Fibroblast of pulmonary artery (primary cell): Measurements from ENCODE around the gene PGPEP1.

ENCODE experiments used
- DNase-seq: peaks from one replicate; pipeline ENCODE4 v3.0.0-alpha.2; 2010; ENCODE audit warnings: low read depth
- H3K4me3 ChIP-seq: replicated peaks from 2 replicates; pipeline ENCODE4 v1.5.1; 2011; ENCODE audit warnings: low read depth, mild to moderate bottlenecking, control low read depth, low read length, moderate library complexity
- TF ChIP-seq, protein P1 (sequence below): IDR thresholded peaks from 2 replicates; pipeline ENCODE4 v1.5.1; 2011; ENCODE audit warnings: mild to moderate bottlenecking, control low read depth, low read length, inconsistent platforms; ENCODE audit errors: missing control alignments

Gene PGPEP1

DNA sequence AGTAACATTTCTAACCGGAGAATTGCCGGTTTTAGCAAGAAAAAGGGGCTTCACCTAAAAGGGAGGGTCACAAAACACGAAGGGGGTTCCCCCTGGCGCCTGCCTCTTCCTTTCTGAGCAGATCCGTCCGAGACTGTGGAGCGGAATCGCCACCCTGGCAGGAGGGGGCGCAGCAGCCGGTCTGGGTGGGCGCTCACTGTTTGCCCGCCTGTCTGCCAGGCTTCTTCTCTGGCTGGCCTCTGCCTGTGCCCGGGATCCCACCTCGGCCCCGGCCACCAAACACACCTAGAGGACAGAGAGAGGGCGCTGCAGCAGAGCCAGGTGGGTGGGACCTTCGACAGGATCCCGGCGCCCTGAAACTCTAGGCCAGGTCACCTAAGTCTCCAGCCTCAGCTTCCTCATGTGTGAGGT, 33.1 kb upstream of the PGPEP1 start:
- DNase-seq, result no peak
- TF ChIP-seq, protein P1, sequence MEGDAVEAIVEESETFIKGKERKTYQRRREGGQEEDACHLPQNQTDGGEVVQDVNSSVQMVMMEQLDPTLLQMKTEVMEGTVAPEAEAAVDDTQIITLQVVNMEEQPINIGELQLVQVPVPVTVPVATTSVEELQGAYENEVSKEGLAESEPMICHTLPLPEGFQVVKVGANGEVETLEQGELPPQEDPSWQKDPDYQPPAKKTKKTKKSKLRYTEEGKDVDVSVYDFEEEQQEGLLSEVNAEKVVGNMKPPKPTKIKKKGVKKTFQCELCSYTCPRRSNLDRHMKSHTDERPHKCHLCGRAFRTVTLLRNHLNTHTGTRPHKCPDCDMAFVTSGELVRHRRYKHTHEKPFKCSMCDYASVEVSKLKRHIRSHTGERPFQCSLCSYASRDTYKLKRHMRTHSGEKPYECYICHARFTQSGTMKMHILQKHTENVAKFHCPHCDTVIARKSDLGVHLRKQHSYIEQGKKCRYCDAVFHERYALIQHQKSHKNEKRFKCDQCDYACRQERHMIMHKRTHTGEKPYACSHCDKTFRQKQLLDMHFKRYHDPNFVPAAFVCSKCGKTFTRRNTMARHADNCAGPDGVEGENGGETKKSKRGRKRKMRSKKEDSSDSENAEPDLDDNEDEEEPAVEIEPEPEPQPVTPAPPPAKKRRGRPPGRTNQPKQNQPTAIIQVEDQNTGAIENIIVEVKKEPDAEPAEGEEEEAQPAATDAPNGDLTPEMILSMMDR, result no peak
- no peak overlapping the region for H3K4me3 ChIP-seq

DNA sequence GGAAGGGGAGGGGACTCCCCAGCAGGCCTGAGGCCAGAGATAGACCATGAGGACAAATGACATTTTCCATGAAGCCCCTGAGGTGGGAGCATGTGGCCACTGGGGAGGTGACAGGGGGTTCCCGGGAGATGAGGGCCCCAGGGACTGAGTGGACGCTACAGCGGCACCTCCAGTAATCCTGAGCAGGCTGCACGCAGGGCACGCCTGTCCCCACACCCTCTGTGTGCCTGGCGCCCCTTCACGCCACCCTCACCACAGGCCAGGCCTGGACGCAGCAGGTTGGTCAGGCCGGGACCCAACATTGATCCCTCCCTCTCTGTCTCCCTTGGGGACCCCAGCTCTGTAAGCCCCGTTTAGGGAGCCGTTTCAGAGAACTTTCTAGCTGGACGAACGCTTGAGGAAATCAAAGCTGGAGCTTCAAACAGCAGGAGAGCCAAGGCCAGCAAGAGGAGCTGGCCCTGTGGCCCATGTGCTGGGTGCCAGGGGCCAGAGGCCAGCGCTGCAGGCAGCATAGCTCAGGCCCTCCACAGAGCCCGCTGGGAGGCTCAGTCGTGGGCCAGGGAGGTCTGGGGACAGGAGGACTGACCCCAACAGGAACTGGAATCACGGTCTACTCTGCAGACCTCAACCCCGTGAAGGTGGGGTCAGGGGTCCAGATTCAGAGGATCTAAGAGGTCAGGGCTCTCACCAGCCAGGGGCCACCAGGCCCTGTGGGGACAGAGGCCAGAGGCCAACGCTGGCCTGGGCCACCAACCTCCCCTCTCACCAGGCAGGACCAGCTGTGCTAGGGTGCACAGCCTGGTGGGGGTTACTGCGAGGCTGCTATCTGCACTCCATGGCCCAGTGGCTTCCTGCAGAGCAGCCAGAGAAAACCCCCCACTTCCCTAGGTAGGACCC, 32.1 kb upstream of the PGPEP1 start:
- H3K4me3 ChIP-seq, result no peak overlapping the region
- TF ChIP-seq, protein P1, result no peak
- no peak for DNase-seq

GRCh38 chr19:18308948-18309325, 31.5 kb upstream of the PGPEP1 start:
- no peak overlapping the region for H3K4me3 ChIP-seq
- TF ChIP-seq, protein P1, result no peak
- DNase-seq, result no peak

- no peak overlapping the region for H3K4me3 ChIP-seq
- TF ChIP-seq, protein P1, result no peak
- DNase-seq, result no peak
Measured at GRCh38 chr19:18309525-18310064, 30.8 kb upstream of the PGPEP1 start.

GRCh38 chr19:18310118-18310909, 30.1 kb upstream of the PGPEP1 start:
- TF ChIP-seq, protein P1, result no peak
- no peak overlapping the region for H3K4me3 ChIP-seq
- no peak for DNase-seq

GRCh38 chr19:18310966-18311365, 29.4 kb upstream of the PGPEP1 start:
- no peak for DNase-seq
- TF ChIP-seq, protein P1, result no peak
- no peak overlapping the region for H3K4me3 ChIP-seq
